GM23248 (cell line): ENCODE measurements around the gene TXNDC16.

Experiments
- EZH2 ChIP-seq: fragments of 200-600 bp; sonication (generic); IDR thresholded peaks from 2 replicates; pipeline ENCODE4 v1.6.1; 2018; ENCODE audit warnings: antibody characterized with exemption, mild to moderate bottlenecking; ENCODE audit not compliant: insufficient read depth, poor library complexity, severe bottlenecking
- EZH2phosphoT487 ChIP-seq: fragments of 200-600 bp; sonication (generic); IDR thresholded peaks from 2 replicates; pipeline ENCODE4 v1.6.1; 2018; ENCODE audit warnings: antibody characterized with exemption, moderate library complexity, mild to moderate bottlenecking, low read depth; ENCODE audit not compliant: insufficient read depth

GRCh38 chr14:52545584-52546317 lies 6.6 kb downstream of the TXNDC16 start:
- TF ChIP-seq EZH2 (no peak), EZH2phosphoT487 (no peak)
